Spleen (tissue), 7 donors: ENCODE data around the gene SLC7A5.

Experiments
- POLR2AphosphoS5 ChIP-seq, 3 donors: sonication (generic); formaldehyde crosslinking; IDR thresholded peaks; one replicate each; pipeline ENCODE4 v1.5.1; 2017; ENCODE audit warnings: antibody characterized with exemption in 3 of 3
- TF ChIP-seq, protein P1 (sequence below), 11 experiments: fragments of 200-600 bp in 7 of 11; fragments of 450-650 bp in 4 of 11; sonication (generic) in 4 of 11; IDR thresholded peaks in 8 of 11; conservative IDR thresholded peaks in 3 of 11; 1 replicate in 7 of 11; 2 replicates in 4 of 11; pipeline versions ENCODE4 v1.4.0 to v1.8.0; 2016 to 2021; ENCODE audit warnings: antibody characterized with exemption in 11 of 11, inconsistent platforms in 4 of 11, mild to moderate bottlenecking in 1 of 11
- donor health status: DM: no; HTN: no; CAD: no; lungs with moderate emphysema.
- donor health status: DM: no; HTN: no; CAD: no.
- donor health status: DM: no; HTN: no; CAD: no.

- TF ChIP-seq, protein P1, sequence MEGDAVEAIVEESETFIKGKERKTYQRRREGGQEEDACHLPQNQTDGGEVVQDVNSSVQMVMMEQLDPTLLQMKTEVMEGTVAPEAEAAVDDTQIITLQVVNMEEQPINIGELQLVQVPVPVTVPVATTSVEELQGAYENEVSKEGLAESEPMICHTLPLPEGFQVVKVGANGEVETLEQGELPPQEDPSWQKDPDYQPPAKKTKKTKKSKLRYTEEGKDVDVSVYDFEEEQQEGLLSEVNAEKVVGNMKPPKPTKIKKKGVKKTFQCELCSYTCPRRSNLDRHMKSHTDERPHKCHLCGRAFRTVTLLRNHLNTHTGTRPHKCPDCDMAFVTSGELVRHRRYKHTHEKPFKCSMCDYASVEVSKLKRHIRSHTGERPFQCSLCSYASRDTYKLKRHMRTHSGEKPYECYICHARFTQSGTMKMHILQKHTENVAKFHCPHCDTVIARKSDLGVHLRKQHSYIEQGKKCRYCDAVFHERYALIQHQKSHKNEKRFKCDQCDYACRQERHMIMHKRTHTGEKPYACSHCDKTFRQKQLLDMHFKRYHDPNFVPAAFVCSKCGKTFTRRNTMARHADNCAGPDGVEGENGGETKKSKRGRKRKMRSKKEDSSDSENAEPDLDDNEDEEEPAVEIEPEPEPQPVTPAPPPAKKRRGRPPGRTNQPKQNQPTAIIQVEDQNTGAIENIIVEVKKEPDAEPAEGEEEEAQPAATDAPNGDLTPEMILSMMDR (IDR thresholded peaks at IDR 0.05 in 8 of 11, conservative IDR thresholded peaks at IDR 0.05 in 3 of 11) = peak in 1 of 11 experiments; percentile 30
- no peak for TF ChIP-seq POLR2AphosphoS5 (IDR thresholded peaks at IDR 0.05)
Observed at GRCh38 chr16:87877942-87878507, 8.7 kb upstream of the SLC7A5 start.
